ENCODE results near the gene HMGCLL1.

The HMGCLL1 gene

DNA sequence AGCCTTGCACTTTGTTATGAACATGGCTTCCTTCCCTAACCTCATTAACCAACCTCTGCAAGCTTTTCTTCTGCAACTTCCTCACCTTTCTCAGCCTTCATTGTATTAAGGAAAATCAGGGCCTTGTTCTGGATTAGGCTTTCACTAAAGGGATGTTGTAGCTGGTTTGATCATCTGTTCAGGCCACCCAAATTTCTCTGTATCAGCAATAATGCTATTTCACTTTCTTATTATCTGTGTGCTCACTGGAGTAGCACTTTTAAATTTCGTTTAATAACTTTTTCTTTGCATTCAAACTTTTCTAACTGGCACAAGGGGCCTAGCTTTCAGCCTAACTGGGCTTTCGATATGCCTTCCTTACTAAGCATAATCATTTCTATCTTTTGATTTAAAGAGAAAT is 155.1 kb downstream of the HMGCLL1 start:
- Histone ChIP-seq H3K27ac (ENCODE audit: low read depth, low read length) (no peak overlapping the region), H3K27me3 (ENCODE audit: control insufficient read depth, insufficient read depth, low read length) (no peaks in the 10 kb centered on the region), H3K4me3 (ENCODE audit: low read length) (no peak overlapping the region), H3K9ac (ENCODE audit: low read length) (no peak overlapping the region), H3K36me3 (ENCODE audit: control insufficient read depth, insufficient read depth, low read length) (no peaks in the 10 kb centered on the region), H3K4me1 (ENCODE audit: control insufficient read depth, insufficient read depth, low read length) (no peaks in the 10 kb centered on the region)

DNA sequence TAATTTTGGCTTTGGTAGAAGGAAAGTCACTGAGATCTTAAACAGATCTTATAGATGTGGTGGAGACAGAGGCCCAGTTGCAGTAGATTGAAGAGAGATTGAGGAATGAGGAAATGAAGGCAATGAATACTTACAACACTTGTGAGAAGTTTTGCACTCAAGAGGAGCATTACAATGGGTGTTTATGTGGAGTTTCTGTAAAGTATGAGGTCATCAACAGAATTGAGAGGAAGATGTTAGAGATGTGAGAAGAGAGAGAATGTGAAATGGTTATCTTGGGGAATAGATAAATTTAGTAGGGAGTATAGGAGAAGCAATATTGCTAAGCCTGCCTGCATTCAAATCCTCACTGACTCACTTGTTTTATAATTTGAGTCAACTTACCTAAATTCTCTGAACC is 168.3 kb downstream of the HMGCLL1 start:
- Histone ChIP-seq H3K4me1 (ENCODE audit: control insufficient read depth, insufficient read depth, low read length) (no peaks in the 10 kb centered on the region), H3K27ac (ENCODE audit: low read depth, low read length) (no peak overlapping the region), H3K4me3 (ENCODE audit: low read length) (no peak overlapping the region), H3K36me3 (ENCODE audit: control insufficient read depth, insufficient read depth, low read length) (no peaks in the 10 kb centered on the region), H3K27me3 (ENCODE audit: control insufficient read depth, insufficient read depth, low read length) (no peaks in the 10 kb centered on the region), H3K9ac (ENCODE audit: low read length) (no peak overlapping the region)

DNA sequence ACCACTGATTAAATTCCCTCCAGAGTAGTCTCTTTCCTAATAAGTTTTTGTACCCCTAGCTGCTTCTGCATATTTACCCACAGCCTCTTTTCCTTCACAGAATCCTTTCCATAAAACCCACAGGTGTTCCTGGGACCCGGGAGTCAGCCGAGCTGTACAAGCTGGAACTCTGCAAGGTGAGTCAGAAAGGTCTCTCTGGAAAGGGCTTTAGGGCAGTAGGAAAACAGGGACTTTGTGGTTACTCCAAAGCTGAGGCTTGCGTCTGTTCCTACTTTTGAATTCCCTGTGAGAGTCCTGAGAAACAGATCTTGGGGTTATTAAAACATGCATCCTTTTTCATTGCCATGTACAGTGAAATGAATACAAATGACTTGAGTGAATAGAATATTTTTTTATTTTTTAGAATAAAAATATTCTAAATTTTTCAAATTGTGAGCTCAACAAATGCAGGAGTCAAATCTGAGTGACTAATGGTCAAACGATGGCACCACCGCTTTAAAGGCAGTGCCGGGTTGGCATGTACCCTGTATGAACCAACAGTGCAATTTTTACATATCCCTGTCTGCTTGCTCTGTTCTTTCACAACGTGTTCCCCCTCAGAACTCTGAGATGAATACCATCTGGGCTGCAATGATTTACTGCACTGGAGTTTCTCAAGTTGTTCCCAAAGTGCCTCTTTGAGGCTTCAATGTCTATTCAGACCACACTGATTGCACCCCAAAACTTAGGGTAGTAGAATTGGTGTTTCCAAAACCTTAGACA is 173.3 kb downstream of the HMGCLL1 start:
- no peak overlapping the region for H3K4me3 ChIP-seq (ENCODE audit: low read length)
- no peak overlapping the region for H3K9ac ChIP-seq (ENCODE audit: low read length)
- no peaks in the 10 kb centered on the region for H3K4me1 ChIP-seq (ENCODE audit: control insufficient read depth, insufficient read depth, low read length)
- H3K36me3 ChIP-seq (ENCODE audit: control insufficient read depth, insufficient read depth, low read length): no peaks in the 10 kb centered on the region
- no peak overlapping the region for H3K27ac ChIP-seq (ENCODE audit: low read depth, low read length)
- no peaks in the 10 kb centered on the region for H3K27me3 ChIP-seq (ENCODE audit: control insufficient read depth, insufficient read depth, low read length)

DNA sequence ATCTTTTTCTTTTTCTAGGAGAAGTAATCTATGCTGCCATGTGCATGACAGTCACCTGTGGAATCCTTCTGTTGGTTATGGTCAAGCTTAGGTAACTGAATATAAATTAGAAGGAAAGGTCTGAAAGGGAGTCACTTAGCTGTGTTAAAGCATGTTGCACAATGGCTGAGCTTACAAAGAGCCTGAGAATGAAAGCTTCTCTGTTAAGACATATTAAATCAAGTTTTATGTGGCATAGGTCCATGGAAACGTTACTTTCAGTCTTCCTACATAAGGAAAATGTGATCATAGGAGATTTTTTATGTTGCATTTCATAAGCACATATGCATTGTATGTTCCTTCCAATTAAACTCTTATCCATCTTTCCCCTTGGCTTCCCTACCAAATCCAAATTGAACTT is 179.6 kb downstream of the HMGCLL1 start:
- Histone ChIP-seq H3K27ac (ENCODE audit: low read depth, low read length) (no peak overlapping the region), H3K9ac (ENCODE audit: low read length) (no peak overlapping the region), H3K4me3 (ENCODE audit: low read length) (no peak overlapping the region), H3K36me3 (ENCODE audit: control insufficient read depth, insufficient read depth, low read length) (no peaks in the 10 kb centered on the region), H3K4me1 (ENCODE audit: control insufficient read depth, insufficient read depth, low read length) (no peaks in the 10 kb centered on the region), H3K27me3 (ENCODE audit: control insufficient read depth, insufficient read depth, low read length) (no peaks in the 10 kb centered on the region)

DNA sequence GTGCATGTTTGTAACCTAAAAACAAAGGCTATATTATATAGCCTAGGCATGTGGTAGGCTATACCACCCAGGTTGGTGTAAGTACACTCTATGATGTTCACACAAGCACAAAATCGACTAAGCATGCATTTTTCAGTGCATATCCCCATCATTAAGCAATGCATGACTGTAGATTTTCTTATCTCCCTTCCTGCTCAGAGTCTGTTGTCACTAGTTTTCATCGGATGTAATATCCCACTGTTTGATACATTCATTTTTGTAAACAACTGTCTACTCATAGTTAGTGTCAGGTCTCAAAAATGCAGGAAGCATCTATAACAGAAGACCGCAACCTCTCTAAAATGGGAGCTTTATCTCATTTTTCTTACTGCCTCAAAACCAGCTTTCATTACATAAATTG is 181.0 kb downstream of the HMGCLL1 start:
- no peak overlapping the region for H3K4me3 ChIP-seq (ENCODE audit: low read length)
- H3K9ac ChIP-seq (ENCODE audit: low read length): no peak overlapping the region
- no peak overlapping the region for H3K27ac ChIP-seq (ENCODE audit: low read depth, low read length)
- H3K27me3 ChIP-seq (ENCODE audit: control insufficient read depth, insufficient read depth, low read length): no peaks in the 10 kb centered on the region
- H3K4me1 ChIP-seq (ENCODE audit: control insufficient read depth, insufficient read depth, low read length): no peaks in the 10 kb centered on the region
- no peaks in the 10 kb centered on the region for H3K36me3 ChIP-seq (ENCODE audit: control insufficient read depth, insufficient read depth, low read length)

DNA sequence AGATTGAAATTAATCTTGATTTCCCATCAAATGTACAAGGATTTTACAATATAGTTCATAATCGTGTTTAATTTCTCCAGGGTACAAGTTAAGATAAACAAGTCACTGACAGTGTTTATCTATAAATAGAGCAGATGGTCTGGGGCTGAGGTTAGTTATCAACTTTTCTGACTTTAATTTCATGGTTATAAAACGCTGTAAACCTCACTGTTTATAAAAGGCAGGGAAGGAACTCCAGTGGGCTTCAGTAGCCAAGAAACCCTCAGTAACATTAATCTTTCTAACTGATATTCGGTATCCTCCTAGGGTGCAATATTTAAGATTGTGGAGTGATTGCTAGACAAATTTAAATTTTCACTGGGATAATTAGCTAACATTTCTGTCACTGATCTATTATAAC is 183.1 kb downstream of the HMGCLL1 start:
- H3K4me3 ChIP-seq (ENCODE audit: low read length): no peak overlapping the region
- no peaks in the 10 kb centered on the region for H3K27me3 ChIP-seq (ENCODE audit: control insufficient read depth, insufficient read depth, low read length)
- H3K36me3 ChIP-seq (ENCODE audit: control insufficient read depth, insufficient read depth, low read length): no peaks in the 10 kb centered on the region
- H3K4me1 ChIP-seq (ENCODE audit: control insufficient read depth, insufficient read depth, low read length): no peaks in the 10 kb centered on the region
- H3K27ac ChIP-seq (ENCODE audit: low read depth, low read length): no peak overlapping the region
- H3K9ac ChIP-seq (ENCODE audit: low read length): no peak overlapping the region

DNA sequence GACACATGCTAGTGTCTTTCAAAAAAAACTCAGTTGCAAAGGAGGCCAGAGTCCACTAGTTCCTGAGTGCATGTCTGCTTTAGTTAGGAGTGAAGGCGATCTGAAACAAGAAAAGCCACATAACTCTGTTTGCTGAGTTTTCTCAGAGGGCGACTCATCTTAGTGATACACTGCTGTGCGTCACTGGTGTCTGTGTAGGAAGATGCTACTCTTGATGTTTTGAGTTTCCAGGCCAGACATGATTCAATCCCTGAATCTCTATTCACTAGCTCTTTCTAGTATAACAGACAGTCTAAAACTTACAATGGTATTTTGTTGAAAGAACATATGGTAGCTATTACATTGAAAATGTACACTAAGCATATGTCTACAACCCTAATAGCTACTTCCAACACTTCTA is 190.8 kb downstream of the HMGCLL1 start:
- Histone ChIP-seq H3K27me3 (ENCODE audit: control insufficient read depth, insufficient read depth, low read length) (no peaks in the 10 kb centered on the region), H3K4me1 (ENCODE audit: control insufficient read depth, insufficient read depth, low read length) (no peaks in the 10 kb centered on the region), H3K36me3 (ENCODE audit: control insufficient read depth, insufficient read depth, low read length) (no peaks in the 10 kb centered on the region)

More for the DNA sequence above, 190.8 kb downstream of the HMGCLL1 start:
- Histone ChIP-seq H3K4me3 (ENCODE audit: low read length) (no peak overlapping the region), H3K9ac (ENCODE audit: low read length) (no peak overlapping the region), H3K27ac (ENCODE audit: low read depth, low read length) (no peak overlapping the region)

Data from rectal smooth muscle tissue (tissue), 1 donor.